Mesenchymal stem cell (in vitro differentiated cells and primary cell): ENCODE results near the gene TSPAN15.

Source experiments
- DNase-seq: peaks from one replicate; pipeline ENCODE4 v3.0.0-alpha.2; 2013
- H2AFZ ChIP-seq: one replicate; pipeline ENCODE4 v1.6.1; 2013; ENCODE audit warnings: low read depth, mild to moderate bottlenecking, control low read depth, inconsistent platforms, low read length, moderate library complexity
- H2AK5ac ChIP-seq: 2 replicates; pipeline ENCODE4 v1.6.1; 2013; ENCODE audit warnings: low read length, moderate library complexity, mild to moderate bottlenecking, inconsistent platforms; ENCODE audit not compliant: severe bottlenecking
- H2BK120ac ChIP-seq: one replicate; pipeline ENCODE4 v1.6.1; 2013; ENCODE audit warnings: low read depth, mild to moderate bottlenecking, inconsistent platforms, low read length, moderate library complexity
- H2BK12ac ChIP-seq, 2 experiments: one replicate each; pipeline ENCODE4 v1.6.1; 2013; ENCODE audit warnings: inconsistent platforms in 2 of 2, low read length in 2 of 2, mild to moderate bottlenecking in 2 of 2, moderate library complexity in 2 of 2, control low read depth in 1 of 2
- H2BK15ac ChIP-seq: one replicate; pipeline ENCODE4 v1.6.1; 2013; ENCODE audit warnings: mild to moderate bottlenecking, low read depth, inconsistent platforms; ENCODE audit not compliant: poor library complexity, severe bottlenecking
- H2BK5ac ChIP-seq: 2 replicates; pipeline ENCODE4 v1.6.1; 2013; ENCODE audit warnings: low read depth, mild to moderate bottlenecking, low read length, control low read depth, inconsistent platforms; ENCODE audit not compliant: poor library complexity, severe bottlenecking
- H3K14ac ChIP-seq, 2 experiments: one replicate each; pipeline ENCODE4 v1.6.1; 2013; ENCODE audit warnings: inconsistent platforms in 2 of 2, low read length in 2 of 2, control low read depth in 1 of 2, mild to moderate bottlenecking in 1 of 2, moderate library complexity in 1 of 2
- H3K18ac ChIP-seq, 2 experiments: one replicate each; pipeline ENCODE4 v1.6.1; 2013; ENCODE audit warnings: inconsistent platforms in 2 of 2, low read length in 2 of 2, control low read depth in 1 of 2, low read depth in 1 of 2, mild to moderate bottlenecking in 1 of 2
- H3K23ac ChIP-seq, 2 experiments: one replicate each; pipeline ENCODE4 v1.6.1; 2013; ENCODE audit warnings: inconsistent platforms in 2 of 2, low read length in 2 of 2, mild to moderate bottlenecking in 2 of 2, moderate library complexity in 2 of 2, control low read depth in 1 of 2
- H3K27ac ChIP-seq: 2 replicates; pipeline ENCODE4 v1.5.1; 2013; ENCODE audit warnings: mild to moderate bottlenecking, moderate library complexity, low read length, control low read depth, inconsistent platforms; ENCODE audit not compliant: poor library complexity, severe bottlenecking
- H3K27me3 ChIP-seq, 2 experiments: 2 replicates each; pipeline versions ENCODE4 v1.6.1 to v1.7.0; 2013; ENCODE audit warnings: low read length in 2 of 2, mild to moderate bottlenecking in 2 of 2, moderate library complexity in 2 of 2, control low read depth in 1 of 2, inconsistent platforms in 1 of 2; ENCODE audit not compliant: control insufficient read depth in 1 of 2, insufficient read depth in 1 of 2
- H3K36me3 ChIP-seq, 2 experiments: 2 replicates each; pipeline versions ENCODE4 v1.6.1 to v1.7.0; 2013; ENCODE audit warnings: low read length in 2 of 2, control low read depth in 1 of 2, inconsistent platforms in 1 of 2, low read depth in 1 of 2, mild to moderate bottlenecking in 1 of 2; ENCODE audit not compliant: insufficient read depth in 2 of 2, control insufficient read depth in 1 of 2
- H3K4ac ChIP-seq, 2 experiments: one replicate each; pipeline ENCODE4 v1.6.1; 2013; ENCODE audit warnings: inconsistent platforms in 2 of 2, low read length in 2 of 2, mild to moderate bottlenecking in 2 of 2, moderate library complexity in 2 of 2, control low read depth in 1 of 2, low read depth in 1 of 2
- H3K4me1 ChIP-seq: 2 replicates; pipeline ENCODE4 v1.6.1; 2013; ENCODE audit warnings: low read depth, low read length, control low read depth; ENCODE audit not compliant: control insufficient read depth, insufficient read depth
- H3K4me2 ChIP-seq: 2 replicates; pipeline ENCODE4 v1.6.1; 2013; ENCODE audit warnings: low read length, mild to moderate bottlenecking, inconsistent platforms; ENCODE audit not compliant: poor library complexity, severe bottlenecking
- H3K4me3 ChIP-seq, 2 experiments: 2 replicates each; pipeline versions ENCODE4 v1.5.1 to v1.7.0; 2013; ENCODE audit warnings: low read length in 2 of 2, mild to moderate bottlenecking in 2 of 2, control low read depth in 1 of 2, low read depth in 1 of 2; ENCODE audit not compliant: insufficient read depth in 1 of 2
- H3K79me1 ChIP-seq: replicated peaks from 2 replicates; pipeline ENCODE4 v1.6.1; 2013; ENCODE audit warnings: mild to moderate bottlenecking, control low read depth, low read length, inconsistent platforms; ENCODE audit not compliant: poor library complexity, severe bottlenecking
- H3K9ac ChIP-seq: 2 replicates; pipeline ENCODE4 v1.7.0; 2013; ENCODE audit warnings: mild to moderate bottlenecking, low read length, moderate library complexity
- H3K9me3 ChIP-seq: 2 replicates; pipeline ENCODE4 v1.7.0; 2013; ENCODE audit warnings: mild to moderate bottlenecking, low read length; ENCODE audit not compliant: control insufficient read depth
- H4K8ac ChIP-seq: one replicate; pipeline ENCODE4 v1.6.1; 2013; ENCODE audit warnings: inconsistent platforms, mild to moderate bottlenecking, low read length, moderate library complexity
- H4K91ac ChIP-seq: one replicate; pipeline ENCODE4 v1.6.1; 2013; ENCODE audit warnings: mild to moderate bottlenecking, low read length, inconsistent platforms
- WGBS: methylation state at CpG from one replicate; pipeline ENCODE4 v1.1.7; 2013; ENCODE audit warnings: mixed read lengths; 5-methylcytosine and 5-hydroxymethylcytosine counted together

TSPAN15 gene

GRCh38 chr10:69515699-69516259 lies 64.5 kb downstream of the TSPAN15 start:
- Histone ChIP-seq H2BK15ac (no peak overlapping the region), H3K18ac (no peak overlapping the region), H3K9ac (no peak overlapping the region), H3K23ac (no peak overlapping the region), H3K4me2 (no peak overlapping the region), H2BK120ac (no peak overlapping the region), H3K79me1 (no peaks in the 10 kb centered on the region), H3K27me3 (peaks cover 18 to 64% of the 10 kb centered on the region in 2 experiments), H2BK12ac (no peak overlapping the region), H4K8ac (no peak overlapping the region), H2BK5ac (no peak overlapping the region), H3K4me1 (no peaks in the 10 kb centered on the region), H3K4me3 (no peak overlapping the region), H3K4ac (no peak overlapping the region), H3K14ac (no peak overlapping the region), H4K91ac (no peak overlapping the region), H3K36me3 (no peaks in the 10 kb centered on the region), H2AK5ac (no peak overlapping the region), H3K9me3 (no peaks in the 10 kb centered on the region), H3K27ac (no peak overlapping the region), H2AFZ (no peak overlapping the region)
- WGBS: 12% methylated on average over 9 of the region's 11 CpGs
- DNase-seq: peak; percentile 67

- H2BK12ac ChIP-seq: no peak overlapping the region
- H3K9me3 ChIP-seq: no peaks in the 10 kb centered on the region
- no peak overlapping the region for H3K23ac ChIP-seq
These were observed 65.1 kb downstream of the TSPAN15 start for GRCh38 chr10:69516316-69516715.

GRCh38 chr10:69516796-69517195 lies 65.5 kb downstream of the TSPAN15 start:
- no peaks in the 10 kb centered on the region for H3K9me3 ChIP-seq
- no peak overlapping the region for H4K8ac ChIP-seq
- no peak overlapping the region for H2BK15ac ChIP-seq
- H2AFZ ChIP-seq: no peak overlapping the region
- no peak overlapping the region for H3K4me2 ChIP-seq
- H3K4me1 ChIP-seq: no peaks in the 10 kb centered on the region
- H3K36me3 ChIP-seq: no peaks in the 10 kb centered on the region
- H2BK12ac ChIP-seq: no peak overlapping the region
- H3K9ac ChIP-seq: no peak overlapping the region
- no peak overlapping the region for H3K4me3 ChIP-seq
- H3K79me1 ChIP-seq: no peaks in the 10 kb centered on the region
- H3K27ac ChIP-seq: no peak overlapping the region
- no peak overlapping the region for H2BK120ac ChIP-seq
- H3K27me3 ChIP-seq: peaks cover 22 to 66% of the 10 kb centered on the region in 2 experiments
- no peak overlapping the region for H2BK5ac ChIP-seq
- H3K23ac ChIP-seq: peak overlapping the region in 1 of 2 experiments; percentile 60
- no peak overlapping the region for H2AK5ac ChIP-seq
- DNase-seq: no peak
- no peak overlapping the region for H4K91ac ChIP-seq
- WGBS: 92% methylated on average over 4 of the region's 4 CpGs
- peak overlapping the region in 1 of 2 experiments; percentile 24 for H3K14ac ChIP-seq
- no peak overlapping the region for H3K18ac ChIP-seq
- H3K4ac ChIP-seq: no peak overlapping the region

More at GRCh38 chr10:69516316-69516715, 65.1 kb downstream of the TSPAN15 start:
- no peak overlapping the region for H3K4ac ChIP-seq
- peaks cover 22 to 66% of the 10 kb centered on the region in 2 experiments for H3K27me3 ChIP-seq
- H3K4me3 ChIP-seq: no peak overlapping the region
- H3K18ac ChIP-seq: no peak overlapping the region
- no peak overlapping the region for H3K9ac ChIP-seq
- H2AFZ ChIP-seq: no peak overlapping the region
- no peak overlapping the region for H2AK5ac ChIP-seq
- H3K79me1 ChIP-seq: no peaks in the 10 kb centered on the region
- H3K4me2 ChIP-seq: no peak overlapping the region
- peak overlapping the region in 1 of 2 experiments; percentile 24 for H3K14ac ChIP-seq
- H3K4me1 ChIP-seq: no peaks in the 10 kb centered on the region
- H4K8ac ChIP-seq: no peak overlapping the region
- no peak for DNase-seq
- H3K36me3 ChIP-seq: no peaks in the 10 kb centered on the region
- no peak overlapping the region for H2BK15ac ChIP-seq
- H2BK120ac ChIP-seq: no peak overlapping the region
- no peak overlapping the region for H3K27ac ChIP-seq
- 35% methylated on average over 3 of the region's 3 CpGs for WGBS
- no peak overlapping the region for H4K91ac ChIP-seq
- no peak overlapping the region for H2BK5ac ChIP-seq

- H3K27ac ChIP-seq: no peak overlapping the region
- H4K8ac ChIP-seq: no peak overlapping the region
- H2BK120ac ChIP-seq: no peak overlapping the region
- no peak overlapping the region for H3K4ac ChIP-seq
- no peaks in the 10 kb centered on the region for H3K4me1 ChIP-seq
- no peaks in the 10 kb centered on the region for H3K79me1 ChIP-seq
- no peaks in the 10 kb centered on the region for H3K36me3 ChIP-seq
- H2AK5ac ChIP-seq: no peak overlapping the region
- peaks cover 22 to 67% of the 10 kb centered on the region in 2 experiments for H3K27me3 ChIP-seq
- H3K23ac ChIP-seq: no peak overlapping the region
- DNase-seq: no peak
- no peak overlapping the region for H4K91ac ChIP-seq
- H2AFZ ChIP-seq: no peak overlapping the region
- H2BK12ac ChIP-seq: no peak overlapping the region
- H3K9ac ChIP-seq: no peak overlapping the region
- H3K14ac ChIP-seq: no peak overlapping the region
- no peak overlapping the region for H3K18ac ChIP-seq
- H3K9me3 ChIP-seq: no peaks in the 10 kb centered on the region
- no peak overlapping the region for H3K4me3 ChIP-seq
- H3K4me2 ChIP-seq: no peak overlapping the region
- 85% methylated on average over 9 of the region's 9 CpGs for WGBS
- H2BK5ac ChIP-seq: no peak overlapping the region
- no peak overlapping the region for H2BK15ac ChIP-seq
These were observed 66.1 kb downstream of the TSPAN15 start for GRCh38 chr10:69517271-69517848.
